Measurements from ENCODE around the gene RMDN2.

DNA sequence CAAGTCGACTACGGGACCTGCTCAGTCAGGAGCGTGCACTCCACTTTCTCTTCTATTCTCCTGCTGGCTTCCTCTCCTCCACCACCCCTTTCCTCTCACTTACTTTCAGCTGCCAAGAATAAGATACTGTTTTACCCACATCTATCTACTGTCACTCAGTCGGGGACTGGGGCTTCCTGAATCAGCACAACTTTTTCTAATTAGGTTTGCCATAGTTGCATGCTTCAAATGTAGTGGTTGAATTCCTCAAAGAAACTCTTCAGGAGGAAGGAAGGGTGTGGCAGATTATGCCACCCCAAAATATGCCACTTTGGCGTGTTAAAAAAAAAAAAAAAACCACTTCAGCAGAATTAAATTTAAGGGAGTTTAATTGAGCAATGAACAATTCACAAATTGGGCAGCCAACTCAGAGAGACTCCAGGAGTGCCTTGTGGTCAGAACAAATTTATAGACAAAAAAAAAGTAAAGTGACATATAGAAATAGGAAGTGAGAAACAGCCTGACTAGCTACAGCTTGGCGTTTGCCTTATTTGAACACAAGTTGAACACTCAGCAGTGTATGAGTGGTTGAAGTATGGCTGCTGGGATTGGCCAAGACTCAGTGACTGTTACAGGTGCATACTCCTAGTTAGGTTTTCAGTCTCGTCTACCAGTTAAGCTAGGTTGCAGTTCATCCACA, 32.5 kb upstream of the RMDN2 start:
- TF ChIP-seq, protein P1, sequence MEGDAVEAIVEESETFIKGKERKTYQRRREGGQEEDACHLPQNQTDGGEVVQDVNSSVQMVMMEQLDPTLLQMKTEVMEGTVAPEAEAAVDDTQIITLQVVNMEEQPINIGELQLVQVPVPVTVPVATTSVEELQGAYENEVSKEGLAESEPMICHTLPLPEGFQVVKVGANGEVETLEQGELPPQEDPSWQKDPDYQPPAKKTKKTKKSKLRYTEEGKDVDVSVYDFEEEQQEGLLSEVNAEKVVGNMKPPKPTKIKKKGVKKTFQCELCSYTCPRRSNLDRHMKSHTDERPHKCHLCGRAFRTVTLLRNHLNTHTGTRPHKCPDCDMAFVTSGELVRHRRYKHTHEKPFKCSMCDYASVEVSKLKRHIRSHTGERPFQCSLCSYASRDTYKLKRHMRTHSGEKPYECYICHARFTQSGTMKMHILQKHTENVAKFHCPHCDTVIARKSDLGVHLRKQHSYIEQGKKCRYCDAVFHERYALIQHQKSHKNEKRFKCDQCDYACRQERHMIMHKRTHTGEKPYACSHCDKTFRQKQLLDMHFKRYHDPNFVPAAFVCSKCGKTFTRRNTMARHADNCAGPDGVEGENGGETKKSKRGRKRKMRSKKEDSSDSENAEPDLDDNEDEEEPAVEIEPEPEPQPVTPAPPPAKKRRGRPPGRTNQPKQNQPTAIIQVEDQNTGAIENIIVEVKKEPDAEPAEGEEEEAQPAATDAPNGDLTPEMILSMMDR (IDR thresholded peaks at IDR 0.05): no peak
- no peak for TF ChIP-seq POLR2A (IDR thresholded peaks at IDR 0.05)

Data from uterus (tissue), 2 donors.